Fibroblast of lung (primary cell): ENCODE data around the gene SPOCD1. TPM values are rescaled to one million over a fixed set of nuclear protein-coding genes. Genes with fewer than 3 reads are reported as not detected.

Experiments used
- DNase-seq, 2 donors: peaks; one replicate each; pipeline versions ENCODE4 v3.0.0 to v3.0.0-alpha.2; 2010; ENCODE audit warnings: low read depth in 2 of 2
- H2AFZ ChIP-seq: 2 replicates; pipeline ENCODE4 v1.5.1; 2012; ENCODE audit warnings: low read length, control low read depth, inconsistent platforms
- H3K27ac ChIP-seq: 2 replicates; pipeline ENCODE4 v1.5.1; 2011; ENCODE audit warnings: low read length, control low read depth; ENCODE audit not compliant: insufficient read depth
- H3K27me3 ChIP-seq: 2 replicates; pipeline ENCODE4 v1.5.1; 2011; ENCODE audit warnings: mild to moderate bottlenecking, low read length; ENCODE audit not compliant: control insufficient read depth, insufficient read depth
- H3K36me3 ChIP-seq: 2 replicates; pipeline ENCODE4 v1.5.1; 2011; ENCODE audit warnings: low read length; ENCODE audit not compliant: control insufficient read depth, insufficient read depth
- H3K4me1 ChIP-seq: 2 replicates; pipeline ENCODE4 v1.5.1; 2011; ENCODE audit warnings: low read length; ENCODE audit not compliant: control insufficient read depth, insufficient read depth; ENCODE audit errors: extremely low read depth
- H3K4me2 ChIP-seq: 2 replicates; pipeline ENCODE4 v1.5.1; 2011; ENCODE audit warnings: low read length, control low read depth; ENCODE audit not compliant: insufficient read depth; ENCODE audit errors: extremely low read depth
- H3K4me3 ChIP-seq, 4 experiments: fragments of 200-600 bp in 1 of 4; sonication (generic) in 1 of 4; replicated peaks in 1 of 4; 2 replicates each; pipeline ENCODE4 v1.5.1; 2011 to 2016; ENCODE audit warnings: low read length in 4 of 4, low read depth in 3 of 4, mild to moderate bottlenecking in 3 of 4, control low read depth in 2 of 4, inconsistent platforms in 1 of 4, mixed read lengths in 1 of 4; ENCODE audit not compliant: insufficient read depth in 1 of 4; ENCODE audit errors: control extremely low read depth in 1 of 4
- H3K79me2 ChIP-seq: 2 replicates; pipeline ENCODE4 v1.5.1; 2012; ENCODE audit warnings: mild to moderate bottlenecking, low read length, inconsistent platforms; ENCODE audit not compliant: control insufficient read depth, insufficient read depth
- H3K9ac ChIP-seq: 2 replicates; pipeline ENCODE4 v1.5.1; 2011; ENCODE audit warnings: mild to moderate bottlenecking, low read length, control low read depth; ENCODE audit not compliant: insufficient read depth
- H3K9me3 ChIP-seq: 2 replicates; pipeline ENCODE4 v1.5.1; 2012; ENCODE audit warnings: low read depth, low read length; ENCODE audit not compliant: control insufficient read depth, insufficient read depth
- H4K20me1 ChIP-seq: 2 replicates; pipeline ENCODE4 v1.5.1; 2011; ENCODE audit warnings: low read length; ENCODE audit not compliant: control insufficient read depth, insufficient read depth; ENCODE audit errors: extremely low read depth
- CTCF ChIP-seq, 2 donors: IDR thresholded peaks in 1 of 2; conservative IDR thresholded peaks in 1 of 2; 1 replicate in 1 of 2; 2 replicates in 1 of 2; pipeline ENCODE4 v1.5.1; 2011 to 2012; ENCODE audit warnings: low read length in 2 of 2, control low read depth in 1 of 2, inconsistent platforms in 1 of 2, low read depth in 1 of 2, mild to moderate bottlenecking in 1 of 2
- EZH2 ChIP-seq: IDR thresholded peaks from 2 replicates; pipeline ENCODE4 v1.5.1; 2012; ENCODE audit warnings: low read length, control low read depth, mild to moderate bottlenecking; ENCODE audit errors: missing control alignments
- polyA plus RNA-seq, 2 donors: library from polyadenylated mRNA; depleted of rRNA in 1 of 2; stranded (reverse) in 1 of 2; unstranded in 1 of 2; fragments of >200 nt; gene quantifications; 2 replicates each; pipeline ENCODE4 v1.2.1, GENCODE V29; 2011 to 2012; ENCODE audit warnings: missing spikeins in 1 of 2
- total RNA-seq: library from RNA; depleted of rRNA; stranded (reverse); fragments of >200 nt; gene quantifications from 2 replicates; pipeline ENCODE4 v1.2.1, GENCODE V29; 2014

Gene SPOCD1
- total and polyA plus RNA-seq, 2 donors (not counting 1 experiment from before 2014, with no cell fraction given) = 47.2 to 55.4 TPM

GRCh38 chr1:31849653-31850052 lies 33.8 kb upstream of the SPOCD1 start:
- H4K20me1 ChIP-seq = no peaks in the 10 kb centered on the region
- no peak overlapping the region for H3K27ac ChIP-seq
- H2AFZ ChIP-seq = no peak overlapping the region
- H3K4me2 ChIP-seq = no peak overlapping the region
- H3K27me3 ChIP-seq = no peaks in the 10 kb centered on the region
- no peak for DNase-seq
- TF ChIP-seq EZH2 (no peak), CTCF (conservative IDR thresholded peaks at IDR 0.05 in 1 of 2, IDR thresholded peaks at IDR 0.05 in 1 of 2; ENCODE audit: low read depth in 1 of 2, low read length in 2 of 2) (no peak)
- H3K4me3 ChIP-seq = no peak overlapping the region
- no peaks in the 10 kb centered on the region for H3K4me1 ChIP-seq
- no peaks in the 10 kb centered on the region for H3K36me3 ChIP-seq
- H3K9me3 ChIP-seq = no peaks in the 10 kb centered on the region
- no peak overlapping the region for H3K9ac ChIP-seq
- no peaks in the 10 kb centered on the region for H3K79me2 ChIP-seq

GRCh38 chr1:31848381-31848897 lies 32.6 kb upstream of the SPOCD1 start:
- no peak overlapping the region for H3K4me3 ChIP-seq
- no peaks in the 10 kb centered on the region for H3K36me3 ChIP-seq
- H3K4me1 ChIP-seq = peaks cover under 1% of the 10 kb centered on the region
- no peaks in the 10 kb centered on the region for H3K27me3 ChIP-seq
- no peak overlapping the region for H3K4me2 ChIP-seq
- H3K27ac ChIP-seq = no peak overlapping the region
- no peak overlapping the region for H3K9ac ChIP-seq
- H3K79me2 ChIP-seq = no peaks in the 10 kb centered on the region
- H2AFZ ChIP-seq = no peak overlapping the region
- no peak for DNase-seq
- H4K20me1 ChIP-seq = no peaks in the 10 kb centered on the region
- TF ChIP-seq CTCF (conservative IDR thresholded peaks at IDR 0.05 in 1 of 2, IDR thresholded peaks at IDR 0.05 in 1 of 2; ENCODE audit: low read depth in 1 of 2, low read length in 2 of 2) (no peak), EZH2 (no peak)
- H3K9me3 ChIP-seq = no peaks in the 10 kb centered on the region

GRCh38 chr1:31846484-31846883 lies 30.7 kb upstream of the SPOCD1 start:
- no peak for TF ChIP-seq CTCF (conservative IDR thresholded peaks at IDR 0.05 in 1 of 2, IDR thresholded peaks at IDR 0.05 in 1 of 2; ENCODE audit: low read depth in 1 of 2, low read length in 2 of 2)
- no peak for TF ChIP-seq EZH2
- Histone ChIP-seq H3K4me2 (no peak overlapping the region), H3K27ac (no peak overlapping the region), H3K4me1 (peaks cover 3% of the 10 kb centered on the region), H3K27me3 (no peaks in the 10 kb centered on the region), H3K9me3 (no peaks in the 10 kb centered on the region), H3K9ac (no peak overlapping the region), H3K4me3 (no peak overlapping the region), H3K36me3 (no peaks in the 10 kb centered on the region), H3K79me2 (no peaks in the 10 kb centered on the region), H2AFZ (no peak overlapping the region), H4K20me1 (no peaks in the 10 kb centered on the region)
- no peak for DNase-seq
